Common myeloid progenitor, CD34-positive (primary cell): ENCODE results near the gene PRMT9. TPM values are rescaled to one million over a fixed set of nuclear protein-coding genes. Genes with fewer than 3 reads are reported as not detected.

Source experiments
- CTCF ChIA-PET: fragments of 350-600 bp; sonication (Branson Sonifier 250); formaldehyde crosslinking; loops from one replicate; lab custom pipeline; 2021; ENCODE audit warnings: antibody characterized with exemption; lab: Charles Lee
- POLR2A ChIA-PET: fragments of 350-600 bp; sonication (Branson Sonifier 250); formaldehyde crosslinking; loops from one replicate; lab custom pipeline; 2021; ENCODE audit warnings: antibody characterized with exemption; lab: Charles Lee
- DNase-seq, 3 donors: peaks; one replicate each; pipeline versions ENCODE4 v3.0.0 to v3.0.0-alpha.2; 2013
- H3K27ac ChIP-seq, 2 experiments: 1 replicate in 1 of 2; 2 replicates in 1 of 2; pipeline ENCODE4 v1.7.0; 2013; ENCODE audit warnings: inconsistent platforms in 2 of 2, low read length in 2 of 2, mild to moderate bottlenecking in 2 of 2, low read depth in 1 of 2, moderate library complexity in 1 of 2; ENCODE audit not compliant: severe bottlenecking in 2 of 2, insufficient read depth in 1 of 2, poor library complexity in 1 of 2
- H3K27me3 ChIP-seq, 5 experiments: replicated peaks in 2 of 5; 1 replicate in 3 of 5; 2 replicates in 2 of 5; pipeline versions ENCODE4 v1.6.1 to v1.7.0; 2013; ENCODE audit warnings: low read length in 4 of 5, mild to moderate bottlenecking in 2 of 5, moderate library complexity in 2 of 5, inconsistent platforms in 1 of 5; ENCODE audit not compliant: insufficient read depth in 5 of 5, control insufficient read depth in 4 of 5
- H3K36me3 ChIP-seq, 4 experiments: 1 replicate in 2 of 4; 2 replicates in 2 of 4; pipeline versions ENCODE4 v1.6.1 to v1.7.0; 2013; ENCODE audit warnings: low read length in 3 of 4, control low read depth in 1 of 4, mild to moderate bottlenecking in 1 of 4; ENCODE audit not compliant: control insufficient read depth in 4 of 4, insufficient read depth in 4 of 4
- H3K4me1 ChIP-seq, 4 experiments: 1 replicate in 3 of 4; 2 replicates in 1 of 4; pipeline versions ENCODE4 v1.6.1 to v1.7.1; 2013; ENCODE audit warnings: low read length in 3 of 4, mild to moderate bottlenecking in 3 of 4, control low read depth in 1 of 4, inconsistent platforms in 1 of 4, moderate library complexity in 1 of 4; ENCODE audit not compliant: control insufficient read depth in 4 of 4, insufficient read depth in 4 of 4; ENCODE audit errors: control extremely low read depth in 1 of 4
- H3K4me3 ChIP-seq, 7 experiments: 1 replicate in 4 of 7; 2 replicates in 3 of 7; pipeline versions ENCODE4 v1.5.1 to v1.7.0; 2013; ENCODE audit warnings: mild to moderate bottlenecking in 7 of 7, low read length in 6 of 7, moderate library complexity in 6 of 7, inconsistent platforms in 2 of 7, low read depth in 2 of 7, control low read depth in 1 of 7; ENCODE audit not compliant: insufficient read depth in 4 of 7, control insufficient read depth in 1 of 7; ENCODE audit errors: extremely low read depth in 1 of 7
- H3K9me3 ChIP-seq, 5 experiments: 1 replicate in 4 of 5; 2 replicates in 1 of 5; pipeline versions ENCODE4 v1.6.1 to v1.7.1; 2013; ENCODE audit warnings: low read length in 4 of 5, mild to moderate bottlenecking in 2 of 5, inconsistent platforms in 1 of 5, low read depth in 1 of 5, moderate library complexity in 1 of 5; ENCODE audit not compliant: control insufficient read depth in 4 of 5, insufficient read depth in 2 of 5; ENCODE audit errors: control extremely low read depth in 1 of 5
- WGBS: methylation state at CpG from one replicate; pipeline ENCODE4 v1.1.5; 2013; ENCODE audit not compliant: insufficient coverage; 5-methylcytosine and 5-hydroxymethylcytosine counted together
- polyA plus RNA-seq: library from polyadenylated mRNA; unstranded; fragments of 120-200 nt; gene quantifications from one replicate; pipeline ENCODE4 v1.2.1, GENCODE V29; 2013

Gene PRMT9
- 11.2 TPM for polyA plus RNA-seq

DNA sequence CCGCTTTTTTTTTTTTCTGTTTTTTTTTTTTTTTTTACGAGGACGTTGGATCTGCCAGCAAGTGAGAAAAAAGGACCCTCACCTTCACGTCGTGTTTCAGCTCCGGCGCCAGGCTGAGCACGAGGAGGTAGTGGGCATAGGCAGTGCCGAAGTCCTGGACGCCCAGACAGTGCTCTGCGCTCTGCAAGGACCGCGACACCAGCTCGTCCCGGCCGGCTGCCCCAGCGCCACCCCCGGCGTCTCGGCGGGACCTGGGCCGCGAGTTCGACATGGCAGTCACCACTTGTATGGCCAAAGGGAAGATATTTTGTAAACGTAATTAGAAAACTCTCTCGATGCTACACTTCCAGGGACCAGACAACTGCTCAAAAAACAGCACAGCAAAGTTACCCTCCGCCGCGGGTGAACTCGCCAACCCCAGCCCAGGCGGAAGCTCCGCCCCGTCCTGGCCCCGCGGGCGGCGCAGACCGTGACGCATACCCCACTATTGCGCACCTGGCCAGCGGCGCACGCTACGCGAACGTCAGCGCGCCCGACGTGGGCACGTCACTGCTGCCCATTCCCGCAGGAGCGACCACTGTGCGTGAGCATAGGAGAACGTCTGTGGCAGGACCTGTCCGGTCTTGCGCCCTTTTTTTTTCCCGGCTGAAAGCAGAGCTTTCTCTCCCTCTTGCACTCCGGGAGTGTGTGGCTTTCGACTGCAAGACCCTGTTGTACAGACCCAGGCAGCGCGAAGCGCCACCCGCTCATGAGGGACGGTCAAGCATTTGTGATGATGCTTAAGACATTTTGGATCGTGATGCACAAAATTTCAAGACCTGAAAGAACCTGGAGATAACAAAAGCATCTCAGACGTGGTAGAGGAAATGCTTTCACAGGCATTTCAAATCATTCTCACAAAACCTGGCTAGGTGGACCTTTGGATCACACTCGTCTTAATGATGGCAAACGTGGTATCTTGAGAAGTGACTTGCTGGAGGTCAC lies at the start of gene PRMT9:
Gene PRMT9, minus strand, starts transcription at position 447 of the 984 bp plus-strand sequence. Its CDS starts 176 bp downstream, at position 271.
- ChIA-PET POLR2A (interaction anchor here (0.5 to 1.0 kb wide), 7 partner anchors 11 to 94 kb away, joined by 3 to 4 read pairs (median 3); partner anchors contain the start of genes ARHGAP10 and TMEM184C), CTCF (interaction anchor here (0.5 to 4.1 kb wide), 5 partner anchors 10 to 183 kb away, joined by 3 to 26 read pairs (median 3); no protein-coding TSS in a partner anchor)
- DNase-seq: peak; percentile 89 to 90 (median 89)
- Histone ChIP-seq H3K27ac (peak within 1 kb of the TSS; percentile 84 to 92), H3K4me1 (peaks cover 4 to 21% (median 11%) of the 10 kb centered on the region in 4 experiments), H3K9me3 (no peaks in the 10 kb centered on the region), H3K36me3 (peaks cover 0 to 8% (median 4%) of the 10 kb centered on the region in 4 experiments), H3K4me3 (peak within 1 kb of the TSS; percentile 80 to 98 (median 91)), H3K27me3 (no peaks in the 10 kb centered on the region)
- WGBS: under 1% methylated on average over 58 of the region's 69 CpGs

DNA sequence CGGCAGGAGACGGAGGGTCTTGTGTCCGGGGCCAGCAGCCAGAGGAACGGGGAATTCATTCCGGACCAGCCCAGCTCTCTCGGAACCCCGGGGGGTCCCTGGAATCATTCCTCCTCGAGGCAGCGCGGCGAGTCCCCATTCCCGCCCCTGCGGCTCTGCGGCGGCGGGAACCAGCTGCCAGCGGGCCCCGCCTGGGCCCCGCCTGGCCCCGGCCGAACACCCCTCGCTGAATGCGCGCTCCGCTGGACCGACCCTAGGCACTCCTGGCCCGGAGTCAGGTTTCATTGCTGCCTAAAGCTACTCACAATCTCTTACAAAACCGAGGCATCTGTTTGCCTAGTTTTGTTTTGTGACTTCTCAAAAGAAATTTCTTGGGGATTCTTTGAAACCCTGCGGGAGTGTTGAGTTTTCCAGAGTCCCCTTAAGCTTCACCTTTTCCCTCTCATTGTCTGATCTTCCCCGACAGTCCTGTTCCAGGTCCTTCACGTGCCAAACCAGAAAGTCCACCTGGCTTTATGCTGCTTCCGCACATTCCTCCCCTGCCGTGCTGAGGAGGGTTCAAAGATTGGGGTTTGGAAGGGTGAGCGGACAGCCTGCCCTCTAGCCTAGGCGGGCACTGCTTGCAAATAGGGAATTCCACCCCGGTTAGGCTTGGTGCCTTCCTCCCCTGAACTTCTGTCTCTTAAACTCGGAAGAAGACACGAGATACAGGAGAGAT lies 48.7 kb upstream of the PRMT9 start:
- no peaks in the 10 kb centered on the region for H3K36me3 ChIP-seq
- ChIA-PET POLR2A (no interaction called here), CTCF (interaction anchor here (0.8 to 6.6 kb wide), 6 partner anchors 23 to 133 kb away, joined by 3 to 45 read pairs (median 4); partner anchors contain the start of gene TMEM184C)
- H3K9me3 ChIP-seq: no peaks in the 10 kb centered on the region
- whole genome bisulfite sequencing: 0% methylated on average over 30 of the region's 38 CpGs
- H3K27ac ChIP-seq: no peak overlapping the region
- H3K4me1 ChIP-seq: peaks cover 9 to 28% (median 19%) of the 10 kb centered on the region in 4 experiments
- peak in 2 of 3 donors; percentile 37 to 42 for DNase-seq
- H3K27me3 ChIP-seq: peaks cover 0 to 20% (median 5%) of the 10 kb centered on the region in 5 experiments
- H3K4me3 ChIP-seq: peak overlapping the region; percentile 80 to 92 (median 87)

DNA sequence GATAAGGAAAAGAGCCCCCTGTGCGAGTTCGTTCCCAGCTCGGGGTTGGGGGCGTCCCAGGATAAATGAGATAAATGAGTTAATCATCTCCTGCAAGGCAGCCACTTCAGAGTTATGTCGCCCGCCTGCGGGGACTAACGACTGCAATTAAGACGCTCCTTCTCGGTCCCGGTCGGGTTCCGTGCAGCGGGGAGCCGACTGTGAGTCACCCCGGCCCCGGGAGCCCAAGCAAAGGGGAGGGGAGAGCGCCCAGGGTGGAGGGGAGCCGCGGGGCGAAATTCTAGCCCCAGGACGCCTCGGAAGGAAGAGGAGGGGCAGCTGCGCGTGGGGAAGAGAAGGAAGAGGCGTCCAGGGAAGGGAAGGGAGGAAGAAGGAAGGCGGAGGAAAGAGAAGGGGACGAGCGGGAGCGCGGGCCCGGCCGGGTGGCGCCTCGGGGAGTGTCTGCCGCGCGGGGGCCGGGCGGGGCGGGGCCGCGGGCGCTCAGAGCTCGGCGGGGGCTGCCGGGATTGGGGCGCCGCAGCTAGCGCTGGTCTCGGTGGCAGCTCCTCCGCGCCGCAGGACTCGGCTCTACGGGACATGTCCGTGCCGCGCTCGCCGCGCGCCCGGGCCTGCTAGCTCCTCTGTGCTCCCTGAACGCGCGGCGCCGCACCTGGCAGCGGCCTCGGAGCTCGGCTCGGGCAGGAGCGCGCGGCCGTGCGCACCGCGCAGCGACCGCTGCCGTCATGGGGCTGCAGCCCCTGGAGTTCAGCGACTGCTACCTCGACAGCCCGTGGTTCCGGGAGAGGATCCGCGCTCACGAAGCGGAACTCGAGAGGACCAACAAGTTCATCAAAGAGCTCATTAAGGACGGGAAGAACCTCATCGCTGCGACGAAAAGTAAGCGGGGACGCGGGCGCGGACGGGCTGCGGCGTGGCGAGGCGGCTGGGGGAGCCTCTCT lies 47.9 kb upstream of the PRMT9 start, which contains the start of gene ARHGAP10:
Gene ARHGAP10, plus strand, starts transcription at position 509 of the 938 bp plus-strand sequence. Its CDS starts 214 bp downstream, at position 723.
- H3K27ac ChIP-seq: no peak within 1 kb of the TSS
- no peaks in the 10 kb centered on the region for H3K9me3 ChIP-seq
- H3K36me3 ChIP-seq: no peaks in the 10 kb centered on the region
- CTCF ChIA-PET: interaction anchor here (0.6 to 6.6 kb wide), 8 partner anchors 13 to 133 kb away, joined by 3 to 45 read pairs (median 4); partner anchors contain the start of gene TMEM184C
- H3K4me3 ChIP-seq: peak within 1 kb of the TSS; percentile 80 to 92 (median 87)
- POLR2A ChIA-PET: interaction anchor here (0.7 to 0.9 kb wide), 2 partner anchors 10 to 48 kb away, joined by 3 read pairs; partner anchors contain the start of gene PRMT9
- H3K27me3 ChIP-seq: peaks cover 0 to 20% (median 5%) of the 10 kb centered on the region in 5 experiments
- under 1% methylated on average over 96 of the region's 106 CpGs for WGBS
- H3K4me1 ChIP-seq: peaks cover 9 to 28% (median 19%) of the 10 kb centered on the region in 4 experiments
- DNase-seq: peak; percentile 69 to 89 (median 84)

DNA sequence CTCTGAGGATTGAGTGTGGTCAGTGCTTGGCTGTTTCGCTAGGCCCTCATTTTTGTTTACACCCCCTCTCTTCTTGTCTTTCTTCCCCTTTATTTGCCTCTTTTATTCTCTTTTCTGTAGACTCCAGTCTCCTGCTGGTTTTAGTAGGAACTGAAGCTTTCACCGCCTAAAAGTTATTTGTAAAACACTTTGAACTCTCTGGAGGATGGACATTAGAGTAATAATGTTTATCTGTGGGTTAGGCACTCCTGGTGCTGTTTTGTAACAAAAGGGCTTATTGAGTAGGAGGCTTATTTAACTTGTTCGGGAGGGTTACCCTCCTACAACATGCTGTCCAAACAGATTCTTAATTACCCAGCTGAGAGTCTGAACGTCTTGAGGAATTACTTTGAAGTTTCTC lies 46.4 kb upstream of the PRMT9 start:
- ChIA-PET POLR2A (no interaction called here), CTCF (interaction anchor here (0.8 to 6.6 kb wide), 4 partner anchors 17 to 135 kb away, joined by 3 to 45 read pairs (median 3); no protein-coding TSS in a partner anchor)
- Histone ChIP-seq H3K4me1 (peaks cover 9 to 28% (median 19%) of the 10 kb centered on the region in 4 experiments), H3K4me3 (no peak overlapping the region), H3K27me3 (peaks cover 0 to 19% (median 5%) of the 10 kb centered on the region in 5 experiments), H3K27ac (no peak overlapping the region), H3K36me3 (no peaks in the 10 kb centered on the region), H3K9me3 (no peaks in the 10 kb centered on the region)
- DNase-seq: peak in 2 of 3 donors; percentile 42 to 51
- no CpG with 5 or more reads among the region's 4 CpGs for WGBS

DNA sequence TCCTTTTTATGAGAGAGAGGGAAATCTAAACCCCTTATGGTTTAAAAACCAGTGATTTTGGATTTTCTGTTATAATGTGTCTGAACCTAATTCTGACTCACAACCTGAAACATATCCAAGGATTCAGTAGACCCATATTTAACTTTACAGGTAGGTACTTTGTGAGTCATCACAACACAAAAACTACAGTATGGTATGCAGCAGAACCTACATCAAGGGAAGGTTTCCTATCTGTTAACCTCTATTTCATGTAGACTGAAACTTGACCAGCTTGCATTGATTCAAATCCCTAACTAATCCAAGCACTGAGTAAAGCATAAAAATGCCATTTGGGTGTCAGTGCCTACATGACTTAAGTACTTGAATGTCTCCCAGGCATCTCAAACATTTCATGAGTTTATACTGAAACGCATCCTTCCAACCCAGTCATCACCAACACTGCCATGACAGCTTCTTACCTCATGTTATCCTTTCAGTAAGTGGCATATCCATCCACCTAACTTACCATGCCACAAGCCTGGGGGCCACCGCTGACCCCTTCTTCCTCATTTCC lies 43.6 kb upstream of the PRMT9 start:
- Histone ChIP-seq H3K4me1 (peaks cover 1 to 12% (median 8%) of the 10 kb centered on the region in 4 experiments), H3K36me3 (no peaks in the 10 kb centered on the region), H3K27ac (no peak overlapping the region), H3K27me3 (no peaks in the 10 kb centered on the region), H3K4me3 (no peak overlapping the region), H3K9me3 (no peaks in the 10 kb centered on the region)
- POLR2A ChIA-PET: no interaction called here
- no peak for DNase-seq
- 94% methylated on average over 2 of the region's 2 CpGs for whole genome bisulfite sequencing
- CTCF ChIA-PET: interaction anchor here (0.8 to 1.6 kb wide), 4 partner anchors 8 to 138 kb away, joined by 3 to 7 read pairs (median 3); no protein-coding TSS in a partner anchor
